NCI-H187 (cell line): ENCODE results near the gene FMN2.

Source experiments
- DNase-seq, 2 experiments: peaks; one replicate each; lab custom pipeline; 2025; lab: John Stamatoyannopoulos, UW

FMN2 gene

DNA sequence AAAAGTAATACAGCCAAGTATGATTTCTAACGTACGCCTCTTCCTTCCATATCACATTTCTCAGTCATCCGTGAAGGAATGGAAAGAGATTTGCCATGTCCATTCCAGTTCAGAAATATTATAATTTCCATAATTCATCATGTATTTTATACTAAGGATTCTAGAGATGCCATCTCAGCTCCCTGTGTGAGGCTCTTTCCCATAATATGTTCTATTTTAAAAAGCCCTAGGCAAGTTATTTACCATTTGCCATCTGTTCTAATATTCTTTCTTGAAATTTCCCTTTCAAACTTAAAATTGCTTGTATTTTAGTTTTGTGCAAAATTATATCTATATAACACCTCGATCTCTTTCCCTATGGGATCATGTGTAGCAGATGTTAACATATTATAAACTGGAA lies 106.7 kb downstream of the FMN2 start:
- DNase-seq: no peak

DNA sequence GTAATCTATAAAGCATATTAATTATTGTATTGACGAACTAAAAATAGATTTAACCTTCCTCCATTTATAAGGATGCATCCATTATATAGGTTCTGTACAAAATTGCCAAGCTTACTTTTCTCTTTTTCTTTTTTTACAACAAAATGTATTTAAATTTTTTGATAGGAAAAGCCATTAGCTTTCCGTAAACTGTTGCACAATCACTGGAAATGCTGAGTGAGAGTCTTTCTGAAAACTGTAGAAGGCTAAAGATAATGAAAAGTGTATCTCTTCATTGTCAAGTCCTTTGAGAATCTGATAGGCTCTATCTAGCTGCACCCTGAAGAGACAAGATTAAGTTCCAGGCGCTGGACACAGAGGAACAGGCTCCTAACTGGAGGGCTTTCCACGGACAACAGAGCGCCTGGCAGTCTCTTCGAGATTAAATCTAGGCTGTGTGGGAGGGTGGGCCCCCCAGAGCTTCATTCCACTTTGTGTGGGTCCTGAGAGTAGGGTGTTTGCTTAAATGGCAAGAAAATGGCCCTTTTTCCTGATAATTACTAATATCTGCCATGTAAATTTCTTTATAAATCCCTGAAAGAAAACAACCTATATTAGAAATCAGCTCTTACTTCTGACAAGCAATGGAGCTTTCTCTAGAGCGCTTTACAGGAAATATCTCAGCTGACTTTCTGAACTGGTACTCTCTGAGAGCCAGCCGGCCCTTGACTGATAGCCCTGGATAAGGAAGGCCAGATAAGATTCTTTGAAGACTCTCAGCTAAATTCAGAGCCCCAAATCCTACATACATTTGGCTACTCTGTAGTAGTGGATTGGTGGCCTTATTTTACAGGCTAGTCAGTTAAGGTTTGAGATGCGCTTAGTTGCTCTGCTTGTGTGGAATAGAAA lies 108.3 kb downstream of the FMN2 start:
- no peak for DNase-seq

DNA sequence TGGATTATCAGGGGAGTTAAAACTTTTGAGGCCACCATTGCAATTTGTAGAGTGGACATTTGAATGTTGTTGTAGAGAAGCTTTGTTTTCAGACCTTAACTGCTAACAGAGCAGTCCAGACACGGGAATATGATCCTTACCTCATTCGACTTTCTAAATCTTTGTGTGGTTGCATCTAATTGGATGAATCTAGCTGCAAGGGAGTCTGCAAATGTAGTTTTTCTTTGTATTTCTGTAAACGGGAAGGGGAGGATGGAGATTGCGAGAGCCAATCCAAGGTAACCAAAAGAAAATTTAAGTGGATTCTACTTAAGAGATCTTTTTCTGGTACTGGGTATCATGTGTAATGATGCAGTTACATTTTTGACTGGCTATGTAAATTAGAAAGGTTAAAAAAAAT lies 110.2 kb downstream of the FMN2 start:
- DNase-seq: no peak

DNA sequence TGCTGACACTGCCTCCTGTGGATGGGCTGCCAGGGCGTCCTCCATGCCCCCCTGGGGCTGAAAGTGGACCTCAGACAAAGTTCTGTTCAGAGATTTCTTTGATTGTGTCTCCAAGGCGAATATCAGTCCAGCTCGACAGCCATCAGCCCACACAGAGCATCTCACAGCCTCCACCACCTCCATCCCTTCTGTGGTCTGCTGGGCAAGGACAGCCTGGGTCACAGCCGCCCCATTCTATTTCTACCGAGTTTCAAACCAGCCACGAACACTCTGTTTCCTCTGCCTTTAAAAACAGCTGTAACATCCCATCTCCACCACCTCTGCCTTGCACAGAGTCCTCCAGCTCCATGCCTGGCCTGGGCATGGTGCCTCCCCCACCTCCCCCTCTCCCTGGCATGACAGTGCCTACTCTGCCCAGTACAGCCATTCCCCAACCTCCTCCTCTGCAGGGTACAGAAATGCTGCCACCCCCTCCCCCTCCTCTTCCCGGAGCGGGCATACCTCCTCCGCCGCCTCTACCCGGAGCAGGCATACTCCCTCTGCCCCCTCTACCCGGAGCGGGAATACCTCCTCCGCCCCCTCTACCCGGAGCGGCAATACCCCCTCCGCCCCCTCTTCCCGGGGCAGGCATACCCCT lies 115.5 kb downstream of the FMN2 start:
- no peak for DNase-seq

DNA sequence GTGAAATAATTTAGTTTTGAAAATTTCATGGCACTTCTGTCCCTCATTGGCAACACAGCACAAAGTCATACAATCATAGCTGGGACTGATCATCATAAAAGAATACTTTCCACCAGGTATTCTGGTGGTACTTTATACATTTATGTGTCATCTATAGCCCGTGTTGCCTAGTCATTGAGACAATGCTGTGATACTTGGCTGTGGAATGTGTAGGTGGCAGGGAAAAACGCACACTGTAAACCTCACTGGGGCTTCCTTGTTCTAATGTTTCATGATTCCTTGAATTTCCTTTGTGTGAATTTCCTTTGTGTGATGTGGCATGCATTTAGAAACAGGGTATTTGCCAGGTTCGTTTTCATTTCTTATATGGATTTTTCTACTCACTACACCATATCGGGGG lies 118.3 kb downstream of the FMN2 start:
- no peak for DNase-seq

DNA sequence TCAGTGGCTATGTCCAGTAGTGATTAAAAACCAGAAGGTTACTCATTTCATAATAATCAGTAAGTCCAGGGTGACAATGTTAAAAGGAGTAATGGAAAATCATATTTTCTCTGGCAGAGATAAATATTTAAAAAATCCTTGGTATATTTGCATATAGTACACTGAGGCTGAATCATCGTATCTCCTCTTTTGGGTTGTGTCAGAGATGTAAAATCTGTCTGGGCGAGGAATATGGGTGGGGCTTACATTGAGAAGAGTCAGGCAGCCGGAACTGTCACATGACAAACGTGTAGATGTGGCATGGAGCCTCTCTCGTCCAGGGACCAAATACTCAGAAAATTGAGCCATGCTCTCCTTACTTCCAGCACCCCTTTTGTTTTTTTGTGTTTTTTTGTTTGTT lies 120.9 kb downstream of the FMN2 start:
- DNase-seq: no peak

DNA sequence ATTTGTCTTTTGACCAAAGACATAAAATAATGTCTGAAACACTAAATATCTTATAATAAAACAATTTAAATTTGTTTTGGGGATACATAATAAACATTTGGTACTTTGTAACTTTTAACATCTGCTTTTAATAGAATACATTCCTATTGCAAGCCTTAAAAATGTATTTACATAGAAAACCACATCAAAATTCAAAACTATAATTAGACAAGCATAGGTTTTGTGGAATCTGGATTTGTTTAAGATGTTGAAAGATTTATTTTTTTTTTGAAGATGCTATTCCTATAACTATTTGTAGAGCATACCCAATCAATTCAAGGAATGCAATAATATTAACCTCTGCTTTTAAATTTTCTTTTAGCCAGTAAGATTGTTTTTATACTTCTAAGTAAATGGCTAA lies 125.7 kb downstream of the FMN2 start:
- DNase-seq: no peak

DNA sequence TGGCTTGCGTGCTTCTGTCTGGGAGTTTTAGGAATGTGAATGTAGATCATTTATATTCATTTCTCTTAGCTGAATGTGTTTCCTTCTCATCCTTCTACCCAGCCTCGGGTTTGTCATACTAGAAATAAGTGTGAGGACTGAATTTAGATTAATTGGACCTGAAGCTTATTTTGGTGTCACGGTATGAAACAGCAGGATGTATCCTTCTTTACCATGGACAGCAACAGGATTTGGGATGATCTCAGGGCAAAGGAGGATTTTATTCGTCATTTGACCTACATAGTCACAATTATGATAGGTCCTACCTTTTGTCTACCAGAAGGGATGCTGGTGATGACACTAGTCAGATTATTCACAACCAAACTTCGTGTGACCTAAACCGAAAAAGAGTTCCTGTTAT lies 127.4 kb downstream of the FMN2 start:
- DNase-seq: no peak

DNA sequence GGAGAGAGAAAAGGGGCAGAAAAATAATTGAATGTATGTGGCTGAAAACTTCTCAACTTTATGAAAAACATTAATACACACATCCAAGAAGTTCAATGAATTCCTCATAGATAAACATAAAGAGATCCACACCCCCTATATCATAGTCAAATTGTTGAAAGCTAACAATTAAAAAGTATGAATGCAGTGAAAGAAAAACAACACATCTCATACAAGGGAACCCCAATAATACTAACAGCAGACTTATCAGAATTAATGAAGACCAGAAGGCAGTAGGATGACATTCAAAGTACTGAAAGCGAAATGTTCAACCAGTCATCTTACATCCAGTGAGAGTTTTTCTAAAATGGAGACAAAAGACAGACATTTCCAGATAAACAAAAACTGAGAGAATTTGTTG lies 134.4 kb downstream of the FMN2 start:
- DNase-seq: no peak

DNA sequence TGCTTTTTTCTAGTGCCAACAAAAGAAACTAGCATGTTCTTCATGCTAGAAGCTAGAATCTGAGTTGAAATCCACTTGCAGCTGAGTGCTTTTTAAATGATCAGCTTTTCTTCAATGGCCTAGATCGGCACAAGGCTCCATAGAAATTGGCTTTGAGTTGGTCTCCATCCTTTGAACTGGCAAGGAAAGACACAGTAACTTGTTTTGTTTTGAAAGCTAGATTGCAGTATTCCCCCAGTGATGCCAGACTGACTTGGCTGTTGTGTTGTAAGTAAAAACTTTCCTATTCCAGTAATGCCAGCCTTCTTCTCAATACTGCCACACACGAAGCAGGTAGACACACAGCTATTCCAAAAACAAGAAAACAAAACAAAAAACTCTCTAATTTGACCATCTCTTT lies 139.1 kb downstream of the FMN2 start:
- no peak for DNase-seq

DNA sequence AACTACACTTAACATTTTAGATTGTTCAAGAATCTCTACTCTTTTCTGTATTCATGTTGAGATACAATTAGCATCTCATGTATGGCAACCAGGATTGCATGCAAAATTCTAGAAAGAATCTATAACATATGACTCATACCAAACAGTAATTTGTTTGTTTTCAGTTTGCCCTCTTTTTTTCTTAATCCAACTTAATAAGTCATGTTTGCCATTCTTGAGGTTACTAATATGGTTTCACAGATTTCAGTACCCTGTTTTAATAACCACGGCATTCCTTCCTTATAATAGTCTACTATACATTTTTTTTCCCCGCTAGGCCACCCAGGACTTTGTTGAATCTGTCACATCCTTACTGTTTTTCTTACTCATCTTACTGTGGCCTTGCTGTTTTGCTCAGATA lies 140.8 kb downstream of the FMN2 start:
- no peak for DNase-seq

DNA sequence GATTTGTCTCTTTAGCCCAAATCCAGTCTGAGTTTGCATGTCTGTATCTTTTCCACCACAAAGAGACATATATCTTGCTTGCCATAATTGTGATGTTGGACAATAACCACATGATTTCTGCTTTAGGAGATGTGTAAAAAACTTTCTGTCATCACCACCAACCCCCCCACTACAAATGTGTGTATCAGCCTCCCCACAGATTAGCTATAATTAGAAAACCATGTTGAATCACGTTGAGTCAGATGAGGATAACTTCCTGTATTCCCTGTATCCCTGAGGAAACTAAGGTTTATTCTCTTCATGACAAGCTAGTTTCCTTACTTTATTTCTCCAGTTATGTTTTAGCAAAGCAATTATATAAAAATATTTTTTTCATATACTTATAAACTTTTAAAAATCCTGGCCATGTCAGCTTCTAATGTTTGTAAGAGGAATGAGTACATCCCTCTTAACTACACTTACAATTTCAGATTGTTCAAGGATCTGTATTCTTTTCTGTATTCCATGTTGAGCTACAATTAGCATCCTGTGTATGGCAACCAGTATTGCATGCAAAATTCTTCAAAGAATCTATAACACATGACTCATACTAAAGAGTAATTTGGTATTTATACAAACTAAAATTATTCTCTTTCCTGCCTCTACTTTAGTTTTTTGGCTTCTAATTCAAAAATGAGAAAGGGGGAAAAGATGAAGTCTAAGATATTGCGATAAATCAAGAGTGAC lies 143.0 kb downstream of the FMN2 start:
- DNase-seq: no peak

DNA sequence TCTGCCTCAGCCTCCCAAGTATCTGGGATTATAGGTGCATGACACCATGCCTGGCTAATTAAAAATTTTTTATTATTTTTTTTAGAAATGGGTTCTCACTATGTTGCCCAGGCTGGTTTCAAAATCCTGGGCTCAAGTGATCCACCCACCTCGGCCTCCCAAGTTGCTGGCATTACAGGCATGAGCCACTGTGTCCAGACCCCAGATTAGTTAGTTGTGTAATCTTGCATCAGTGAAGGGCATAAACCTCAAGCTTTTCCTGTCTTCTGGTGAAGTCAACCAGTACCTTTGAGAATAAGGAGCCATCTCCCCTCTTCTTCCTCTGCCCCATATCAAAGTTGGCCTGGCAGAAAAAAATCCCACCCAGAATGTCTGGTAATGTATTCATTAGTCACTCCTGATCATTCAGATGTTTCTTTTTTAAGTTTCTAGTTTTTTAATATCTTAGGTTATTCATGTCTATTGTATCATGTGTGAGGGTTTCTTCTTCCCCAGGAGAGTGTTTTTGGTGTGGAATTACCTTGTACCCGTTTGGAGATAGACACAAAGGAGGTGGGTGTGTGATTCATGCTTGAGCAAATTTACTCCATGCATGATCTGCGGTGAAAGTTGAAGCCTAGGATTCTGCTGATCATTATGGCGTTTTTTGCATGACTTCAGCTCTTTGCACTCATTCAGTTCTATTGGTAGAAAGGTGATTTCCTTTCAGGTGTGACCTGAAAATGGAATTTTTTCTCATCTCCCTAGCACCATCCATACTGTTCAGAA lies 144.0 kb downstream of the FMN2 start:
- DNase-seq: no peak

DNA sequence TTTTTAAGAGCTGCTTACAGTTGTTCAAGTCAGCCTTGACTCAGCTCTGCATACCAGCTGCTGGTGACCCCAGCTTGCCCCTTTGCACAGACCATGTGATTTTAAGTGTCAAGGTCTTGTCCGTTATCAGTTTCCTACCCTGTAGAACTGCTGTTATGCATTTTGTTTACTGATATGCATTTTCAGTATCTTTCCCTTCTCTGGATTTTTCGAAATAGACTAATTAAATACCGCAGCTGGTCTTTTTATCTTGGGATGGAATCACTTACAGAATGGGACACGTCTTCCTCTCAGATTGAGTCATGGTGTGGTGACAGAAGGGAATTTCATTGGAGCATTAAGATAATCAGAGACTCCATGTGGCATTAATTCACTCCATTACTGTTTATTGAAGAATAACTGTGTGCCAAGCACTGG lies 145.6 kb downstream of the FMN2 start:
- DNase-seq: no peak

DNA sequence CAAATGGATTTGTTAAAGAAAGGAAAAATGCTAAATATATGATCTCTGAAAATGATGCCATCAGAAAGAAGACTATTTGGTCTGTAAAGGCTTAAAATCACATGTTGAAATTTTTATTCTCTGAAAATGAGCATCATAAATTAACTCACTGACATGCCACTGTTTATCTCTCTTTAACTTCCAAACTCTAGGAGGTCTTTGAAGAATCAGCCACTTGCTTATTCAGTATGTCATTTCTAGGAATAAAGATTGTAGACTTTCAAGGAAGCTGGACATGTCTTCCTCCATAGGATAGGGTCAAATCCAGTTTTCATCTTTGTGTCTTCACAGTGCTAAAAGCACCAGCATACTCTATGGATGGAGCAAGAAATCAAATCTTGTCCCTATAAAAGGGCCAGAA lies 147.6 kb downstream of the FMN2 start:
- DNase-seq: no peak

DNA sequence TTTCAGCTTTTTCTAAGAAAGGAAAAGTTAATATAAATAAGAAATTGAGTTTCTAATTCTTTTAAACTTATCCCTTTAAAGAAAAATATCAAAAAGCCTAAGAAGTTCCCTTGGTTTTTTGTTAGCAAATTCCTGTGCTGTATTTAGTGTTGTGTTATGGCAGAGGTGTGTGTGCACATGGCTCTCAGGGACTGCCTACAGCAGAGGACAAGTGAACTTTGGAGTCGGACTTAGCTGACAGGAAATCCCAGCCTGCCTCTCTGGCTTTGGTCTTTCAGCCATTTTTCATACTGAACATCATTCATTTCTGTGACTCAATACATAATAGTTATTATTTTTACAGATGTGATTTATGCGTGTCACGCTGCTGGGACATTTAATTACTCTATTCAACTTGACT lies 149.6 kb downstream of the FMN2 start:
- DNase-seq: no peak

DNA sequence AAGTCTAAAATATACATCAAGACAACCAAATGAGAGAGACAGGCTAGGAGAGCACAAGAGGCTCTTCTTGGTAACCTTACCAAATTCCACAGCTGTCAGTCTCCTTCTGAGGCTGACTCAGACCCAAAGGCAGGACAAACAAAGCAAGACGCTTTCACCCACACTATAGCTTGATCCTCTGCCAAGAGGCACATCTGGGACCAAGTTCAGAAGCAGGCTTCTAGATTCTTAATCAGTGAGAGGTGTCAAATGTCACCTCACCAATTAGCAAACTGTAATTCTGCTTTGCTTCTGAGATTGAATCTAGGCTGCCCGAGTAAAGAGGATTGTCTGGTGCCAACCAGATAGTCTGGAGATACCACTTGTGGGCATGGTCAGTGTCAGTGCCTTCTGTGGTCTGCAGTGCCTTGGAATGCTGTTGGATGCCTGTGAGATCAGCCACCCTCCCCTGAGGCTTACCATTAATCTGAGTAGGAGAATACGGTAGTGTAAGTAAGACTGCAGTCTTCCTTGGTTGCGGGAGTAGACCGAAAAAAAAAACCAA lies 151.0 kb downstream of the FMN2 start:
- no peak for DNase-seq

DNA sequence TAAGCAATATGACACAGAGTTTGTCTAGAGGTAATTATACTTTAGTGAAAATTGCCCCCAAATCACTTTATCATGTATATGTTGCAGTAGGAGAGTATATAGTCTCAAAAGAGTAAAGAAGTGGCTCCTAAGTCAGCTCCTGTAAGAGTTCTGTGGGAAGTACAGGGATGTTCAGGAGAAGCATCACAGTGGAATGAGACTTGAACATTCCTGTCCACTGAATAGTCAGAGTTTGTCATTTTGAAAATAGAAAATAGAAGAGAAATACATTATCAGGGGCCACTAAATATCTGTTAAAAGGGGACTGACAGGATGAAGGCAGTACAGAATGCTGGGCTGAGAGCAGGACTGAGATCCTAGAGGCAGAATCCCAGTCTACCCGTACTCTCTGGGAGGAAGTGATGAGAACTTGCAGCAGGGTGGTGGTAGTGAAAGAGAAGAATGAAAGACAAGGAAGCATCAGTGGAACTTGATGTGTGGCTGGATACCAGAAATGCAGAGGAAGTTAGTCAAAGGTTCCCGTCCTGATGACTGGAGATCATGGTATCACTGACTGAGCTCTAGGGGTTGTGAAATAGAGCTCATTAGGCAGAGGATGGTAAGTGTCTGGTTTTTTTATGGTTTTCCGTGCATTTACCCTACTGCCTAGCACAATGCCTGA lies 153.4 kb downstream of the FMN2 start:
- DNase-seq: no peak

DNA sequence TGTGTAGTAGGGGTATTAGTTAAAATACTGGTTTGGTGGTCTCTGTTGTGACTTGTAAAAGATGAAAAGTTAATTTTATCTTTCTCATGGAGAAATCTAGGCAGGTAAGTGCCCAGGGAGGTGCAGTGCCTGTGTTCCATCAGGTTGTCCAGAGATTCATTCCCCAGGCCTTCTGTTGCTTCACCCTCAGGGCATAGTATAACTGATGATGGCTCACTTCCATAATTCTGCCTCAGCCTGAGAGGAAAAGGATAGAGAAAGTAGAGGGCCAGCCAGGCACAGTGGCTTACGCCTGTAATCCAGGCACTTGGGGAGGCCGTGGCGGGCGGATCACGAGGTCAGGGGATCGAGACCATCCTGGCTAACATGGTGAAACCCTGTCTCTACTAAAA lies 153.9 kb downstream of the FMN2 start:
- DNase-seq: no peak

DNA sequence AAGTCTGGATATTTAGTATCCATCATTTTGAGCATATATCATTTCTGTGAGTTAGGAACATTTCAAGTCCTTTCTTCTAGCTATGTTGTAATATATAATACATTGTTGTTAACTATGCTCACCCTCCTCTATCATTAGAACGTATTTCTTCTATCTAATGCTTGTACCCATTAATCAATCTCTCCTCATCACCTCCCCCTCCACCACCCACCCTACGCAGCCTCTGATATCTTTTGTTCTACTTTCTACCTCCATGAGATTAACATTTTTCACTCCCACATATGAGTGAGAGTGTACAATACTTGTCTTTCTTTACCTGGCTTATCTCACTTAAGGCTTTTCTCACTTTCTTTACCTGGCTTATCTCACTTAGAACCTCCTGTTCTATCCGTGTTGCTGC lies 156.2 kb downstream of the FMN2 start:
- no peak for DNase-seq

DNA sequence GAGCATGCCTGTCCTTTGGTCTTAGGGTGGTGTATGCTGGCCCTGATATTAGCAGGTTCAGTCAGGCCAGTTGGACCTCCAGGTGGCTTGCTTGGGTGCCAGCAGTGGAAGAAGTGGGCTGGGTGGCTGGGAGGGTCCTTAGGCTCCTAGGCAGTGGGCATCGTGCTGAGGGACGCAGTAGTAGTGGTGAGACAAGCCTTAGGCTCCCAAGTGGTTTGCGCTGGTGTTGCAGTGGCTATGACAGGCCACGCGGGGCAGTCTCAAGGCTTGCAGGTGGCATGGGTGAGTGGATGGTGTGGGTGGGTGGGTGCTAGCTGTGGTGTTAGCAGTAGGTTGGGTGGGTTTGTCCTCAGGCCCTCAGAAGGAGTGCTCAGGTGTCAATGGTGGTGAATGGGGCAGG lies 162.3 kb downstream of the FMN2 start:
- DNase-seq: no peak
